Head of caudate nucleus (tissue), 42 donors: ENCODE measurements around the gene ATXN1.

Experiments used
- DNase-seq, 42 donors: peaks; one replicate each; pipeline versions ENCODE4 v3.0.0 to v3.0.0-alpha.2; 2020 to 2021; ENCODE audit warnings: mixed read lengths in 7 of 42
- intact Hi-C: fragments of 100-400 bp; cut with DNase I; formaldehyde crosslinking; loops from one replicate; pipeline ENCODE4 v1.15.0; 2022

The ATXN1 gene

GRCh38 chr6:16338577-16339264 lies 422.5 kb downstream of the ATXN1 start:
- DNase-seq: peak in 37 of 42 donors; percentile 19 to 80 (median 56)
- intact Hi-C loops: loop anchor here (10.0 kb wide), 1 partner anchor 166 kb away; no protein-coding TSS in a partner anchor

GRCh38 chr6:16337295-16337975 lies 423.8 kb downstream of the ATXN1 start:
- peak in 32 of 42 donors; percentile 27 to 79 (median 54) for DNase-seq
- intact Hi-C loops: loop anchor here (10.0 kb wide), 1 partner anchor 167 kb away; no protein-coding TSS in a partner anchor

- peak in 1 of 42 donors; percentile 12 for DNase-seq
- intact Hi-C loops: loop anchor here (10.0 kb wide), 1 partner anchor 168 kb away; no protein-coding TSS in a partner anchor
Observed at GRCh38 chr6:16336911-16337294, 424.4 kb downstream of the ATXN1 start.

- peak in 1 of 42 donors; percentile 22 for DNase-seq
- intact Hi-C loops: loop anchor here (10.0 kb wide), 1 partner anchor 169 kb away; no protein-coding TSS in a partner anchor
Observed at GRCh38 chr6:16336056-16336818, 425.0 kb downstream of the ATXN1 start.

- peak in 1 of 42 donors; percentile 20 for DNase-seq
- intact Hi-C loops: loop anchor here (10.0 kb wide), 1 partner anchor 170 kb away; no protein-coding TSS in a partner anchor
Observed at GRCh38 chr6:16335176-16335575, 426.1 kb downstream of the ATXN1 start.

- intact Hi-C loops: loop anchor here (5.0 to 10.0 kb wide), 3 partner anchors 47 to 428 kb away; partner anchors contain the start of gene ATXN1
- DNase-seq: peak in 11 of 42 donors; percentile 20 to 77 (median 51)
Observed at GRCh38 chr6:16334671-16335070, 426.6 kb downstream of the ATXN1 start.

- intact Hi-C loops: loop anchor here (2.0 to 10.0 kb wide), 4 partner anchors 46 to 429 kb away; partner anchors contain the start of gene ATXN1
- no peak for DNase-seq
Observed at GRCh38 chr6:16333580-16333979, 427.7 kb downstream of the ATXN1 start.

GRCh38 chr6:16332175-16332542 lies 429.1 kb downstream of the ATXN1 start:
- intact Hi-C loops: loop anchor here (2.0 to 10.0 kb wide), 4 partner anchors 45 to 430 kb away; partner anchors contain the start of gene ATXN1
- DNase-seq: peak; percentile 49 to 96 (median 88)

GRCh38 chr6:16331384-16332174 lies 429.7 kb downstream of the ATXN1 start:
- intact Hi-C loops: loop anchor here (2.0 to 10.0 kb wide), 4 partner anchors 44 to 431 kb away; partner anchors contain the start of gene ATXN1
- DNase-seq: peak; percentile 77 to 96 (median 89)

- intact Hi-C loops: loop anchor here (10.0 kb wide), 1 partner anchor 84 kb away; no protein-coding TSS in a partner anchor
- DNase-seq: peak in 2 of 42 donors; percentile 4 to 36
Observed at GRCh38 chr6:16329233-16329632, 432.0 kb downstream of the ATXN1 start.

- intact Hi-C loops: loop anchor here (10.0 kb wide), 1 partner anchor 83 kb away; no protein-coding TSS in a partner anchor
- peak in 2 of 42 donors; percentile 8 to 30 for DNase-seq
Observed at GRCh38 chr6:16327777-16328325, 433.4 kb downstream of the ATXN1 start.

- DNase-seq: peak in 1 of 42 donors; percentile 7
- intact Hi-C loops: loop anchor here (10.0 kb wide), 1 partner anchor 82 kb away; no protein-coding TSS in a partner anchor
Observed at GRCh38 chr6:16326971-16327776, 434.1 kb downstream of the ATXN1 start.

- intact Hi-C loops: loop anchor here (10.0 kb wide), 1 partner anchor 82 kb away; no protein-coding TSS in a partner anchor
- no peak for DNase-seq
Observed at GRCh38 chr6:16326531-16326930, 434.7 kb downstream of the ATXN1 start.

- intact Hi-C loops: loop anchor here (10.0 kb wide), 1 partner anchor 80 kb away; no protein-coding TSS in a partner anchor
- DNase-seq: peak in 1 of 42 donors; percentile 13
Observed at GRCh38 chr6:16324606-16325225, 436.5 kb downstream of the ATXN1 start.

GRCh38 chr6:16324184-16324583 lies 437.1 kb downstream of the ATXN1 start:
- DNase-seq: no peak
- intact Hi-C loops: loop anchor here (10.0 kb wide), 1 partner anchor 79 kb away; no protein-coding TSS in a partner anchor

GRCh38 chr6:16322666-16323312 lies 438.5 kb downstream of the ATXN1 start:
- intact Hi-C loops: loop anchor here (10.0 kb wide), 1 partner anchor 78 kb away; no protein-coding TSS in a partner anchor

More at GRCh38 chr6:16322666-16323312, 438.5 kb downstream of the ATXN1 start:
- peak; percentile 37 to 90 (median 70) for DNase-seq
